ENCODE measurements around the gene SSTR4.

The SSTR4 gene

DNA sequence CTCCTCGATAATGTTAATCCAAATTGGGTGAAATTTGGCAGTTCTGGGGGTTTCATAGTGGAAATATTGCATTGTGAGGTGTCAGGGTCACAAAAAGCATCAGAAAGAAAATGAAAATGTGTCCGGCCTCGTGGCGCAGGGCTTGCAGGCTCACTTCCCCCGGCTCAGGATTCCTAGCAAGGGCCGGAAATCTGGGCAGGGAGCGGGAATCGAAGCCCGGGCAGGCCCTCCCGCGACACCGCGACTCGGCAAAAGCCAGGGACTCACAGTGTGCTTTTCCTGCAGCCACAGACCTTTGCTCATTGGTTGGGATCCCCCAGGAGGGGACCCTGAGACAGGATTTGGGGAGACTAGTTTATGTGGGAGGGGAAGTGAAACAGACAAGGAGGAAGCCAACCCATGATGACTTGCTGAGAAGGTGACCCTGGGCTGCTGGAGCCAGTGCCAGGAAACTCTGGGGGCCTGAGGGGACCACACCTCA, 51.9 kb downstream of the SSTR4 start:
- no peak for DNase-seq (ENCODE audit: low read depth in 2 of 2)

DNA sequence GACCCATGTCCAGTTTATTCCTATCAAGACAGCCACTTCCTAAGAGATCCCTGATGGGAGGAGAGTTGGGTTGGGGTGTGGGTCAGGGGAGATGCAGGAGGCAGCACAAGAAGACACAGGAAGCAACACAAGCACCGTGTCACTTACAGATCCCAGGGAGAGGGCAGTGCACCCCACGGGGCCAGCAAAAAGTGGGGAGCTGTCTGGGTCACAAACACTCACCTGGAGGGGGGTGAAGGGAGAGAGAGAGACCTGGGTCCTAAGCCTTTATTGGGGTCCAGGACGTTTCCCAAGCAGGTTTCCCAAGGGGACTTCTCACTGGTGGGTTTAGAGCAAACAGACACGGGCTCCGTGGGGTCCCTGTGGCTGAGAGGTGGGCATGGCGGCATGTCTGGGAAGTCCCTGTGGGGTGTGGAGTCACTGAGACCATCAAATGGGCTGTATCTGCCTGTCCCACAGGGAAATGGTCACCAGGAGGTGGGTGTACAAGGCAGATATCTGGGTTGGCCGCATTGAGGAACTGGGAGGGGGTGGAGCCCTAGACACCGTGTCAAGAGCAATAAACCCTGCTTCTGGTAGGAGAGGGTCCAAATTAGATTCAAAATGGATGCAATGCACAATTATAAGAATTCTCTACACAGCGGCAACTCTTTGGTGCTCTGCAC, 52.6 kb downstream of the SSTR4 start:
- DNase-seq (ENCODE audit: low read depth in 2 of 2), result no peak

Measured in stimulated activated CD4-positive, alpha-beta T cell treated with anti-CD3 and anti-CD28 coated beads, Interleukin-15, amount 100 ng/mL, for 48 hours (primary cell).